Activated T-helper 1 cell treated with anti-CD3 and anti-CD28 coated beads, Interleukin-2, amount 50 U/mL, for 16 hours (primary cell): ENCODE measurements around the gene ACYP2.
A peak's percentile ranks its signal among the peaks of the same experiment; 100 is the strongest.
"Not testable (repeated sequence)": the region's sequence is repeated elsewhere in the genome, so short reads cannot be mapped to it uniquely, and the experiment has no call there.

Experiments
- DNase-seq, 2 donors: peaks; one replicate each; pipeline ENCODE4 v3.0.0-alpha.2; 2020; ENCODE audit warnings: low read depth in 1 of 2, low spot score in 1 of 2

The ACYP2 gene

GRCh38 chr2:54313147-54313546 lies 197.7 kb downstream of the ACYP2 start:
- no peak for DNase-seq

DNA sequence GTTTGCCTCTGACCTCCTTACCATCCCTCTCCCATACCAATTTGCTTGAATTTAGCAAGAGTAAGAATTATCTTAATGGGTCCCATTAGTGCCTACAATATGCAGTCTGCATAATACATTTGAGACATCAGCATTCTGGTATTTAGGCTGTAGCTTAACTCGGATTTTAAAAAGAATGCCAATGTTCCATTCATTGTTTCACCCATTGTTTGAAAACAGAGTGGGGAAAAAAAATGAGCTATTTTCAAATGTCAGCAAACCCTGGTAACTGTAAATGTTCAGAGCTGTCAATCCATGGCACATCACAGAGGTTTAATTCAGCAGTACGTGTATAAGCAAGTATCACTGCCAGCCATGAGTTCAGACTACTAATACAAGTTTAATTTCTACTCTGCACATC lies 202.6 kb downstream of the ACYP2 start:
- DNase-seq: no peak

DNA sequence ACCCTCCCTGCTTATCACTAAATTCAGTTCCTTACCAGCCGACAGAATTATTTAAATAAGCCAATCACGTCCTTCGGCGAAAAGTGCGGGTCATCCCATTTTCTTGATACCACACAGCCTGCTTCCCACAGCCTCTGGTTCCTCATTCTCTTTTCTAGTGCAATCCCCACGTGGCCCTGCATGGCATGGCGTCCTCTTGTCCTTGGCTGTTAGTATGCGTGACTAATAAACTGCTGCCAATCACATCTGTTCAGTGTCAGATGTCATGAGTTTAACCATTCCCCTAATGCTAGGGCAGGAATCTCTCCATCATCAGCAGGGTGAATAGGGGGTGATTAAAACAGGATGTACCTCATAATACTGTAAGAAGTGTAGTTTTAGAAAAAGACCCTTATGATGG lies 203.4 kb downstream of the ACYP2 start:
- no peak for DNase-seq

- no peak for DNase-seq
Measured at GRCh38 chr2:54321047-54321446, 205.6 kb downstream of the ACYP2 start.

DNA sequence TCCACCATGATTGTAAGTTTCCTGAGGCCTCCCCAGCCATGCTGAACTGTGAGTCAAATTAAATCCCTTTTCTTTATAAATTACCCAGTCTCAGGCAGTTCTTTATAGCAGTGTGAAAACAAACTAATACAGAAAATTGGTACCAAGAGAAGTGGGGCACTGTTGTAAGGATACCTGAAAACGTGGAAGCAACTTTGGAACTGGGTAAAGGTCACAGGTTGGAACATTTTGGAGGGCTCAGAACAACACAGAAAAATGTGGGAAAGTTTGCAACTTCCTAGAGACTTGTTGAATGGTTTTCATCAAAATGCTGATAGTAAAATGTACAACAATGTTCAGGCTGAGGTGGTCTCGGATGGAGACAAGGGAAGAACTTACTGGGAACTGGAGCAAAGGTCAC lies 209.1 kb downstream of the ACYP2 start:
- DNase-seq: not testable (repeated sequence)

GRCh38 chr2:54325148-54325547 lies 209.7 kb downstream of the ACYP2 start:
- DNase-seq: no peak

DNA sequence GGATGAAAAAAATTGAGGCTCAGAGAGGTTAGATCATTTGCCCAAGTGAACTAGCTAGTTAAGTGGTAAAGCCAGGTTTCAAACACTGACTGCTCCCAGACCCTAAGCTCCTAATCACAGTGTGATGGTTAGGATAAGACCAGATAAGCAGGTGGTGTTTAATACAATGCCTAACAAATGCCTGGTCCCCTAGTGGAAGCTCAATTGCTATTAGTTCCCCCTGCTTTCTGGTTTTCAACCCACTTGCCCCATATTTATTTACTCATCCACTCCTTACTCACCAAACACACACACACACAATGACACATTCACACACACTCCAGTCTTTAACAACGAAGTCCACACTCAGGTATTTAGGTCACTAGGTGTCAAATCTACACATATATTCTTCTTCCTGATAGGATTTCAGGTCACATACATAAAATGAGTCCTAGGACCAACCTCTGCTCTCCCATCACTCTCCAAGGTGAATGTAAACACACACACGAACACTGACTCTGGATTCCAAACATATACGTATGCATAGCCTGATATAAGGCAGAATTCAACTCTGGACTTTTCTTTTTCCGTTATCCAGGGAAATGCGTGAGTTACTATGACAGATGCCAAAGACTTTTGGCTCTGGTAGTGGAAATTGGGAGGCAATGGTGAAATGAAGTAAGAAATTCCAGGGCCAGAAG lies 214.2 kb downstream of the ACYP2 start:
- no peak for DNase-seq

DNA sequence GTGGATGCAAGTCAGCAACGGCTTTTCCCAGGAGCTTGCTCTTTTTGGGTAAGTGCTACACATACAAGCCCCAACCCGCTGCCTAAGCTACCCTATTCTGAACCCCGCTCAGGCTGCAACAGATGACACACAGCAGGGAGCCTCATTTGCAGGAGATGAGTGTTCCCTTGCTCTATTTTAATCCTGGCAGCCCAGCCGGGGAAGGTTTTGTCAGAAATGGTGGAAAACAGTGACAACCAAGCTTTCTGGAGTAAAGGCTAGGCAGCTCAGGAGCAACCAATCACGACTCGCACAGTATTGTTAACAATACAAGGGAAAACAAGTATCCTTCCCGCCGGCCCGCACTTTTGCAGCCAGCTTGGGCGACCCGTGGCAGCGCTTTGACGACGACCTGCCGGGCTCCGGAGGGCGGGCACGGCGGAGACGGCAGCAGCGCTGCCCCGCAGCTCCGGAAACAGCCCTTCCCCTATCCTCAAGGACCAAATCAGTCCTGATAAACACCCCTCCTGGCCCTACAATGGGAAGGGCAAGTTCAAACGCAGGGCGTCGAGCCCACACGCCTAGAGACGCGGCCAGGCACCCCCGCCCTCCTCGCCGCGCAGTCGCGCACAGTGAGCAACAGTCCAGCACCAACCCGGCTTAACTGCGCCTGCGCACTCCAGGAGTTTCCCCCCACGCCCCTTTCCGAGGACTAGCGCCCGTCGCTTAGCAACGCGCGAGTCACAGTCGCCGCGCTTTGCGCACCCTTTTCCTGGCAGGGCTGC lies 214.9 kb downstream of the ACYP2 start:
- peak; percentile 66 to 77 for DNase-seq

- no peak for DNase-seq
Measured at GRCh38 chr2:54330926-54331835, 215.8 kb downstream of the ACYP2 start.

GRCh38 chr2:54332386-54332785 lies 217.0 kb downstream of the ACYP2 start:
- DNase-seq: no peak

DNA sequence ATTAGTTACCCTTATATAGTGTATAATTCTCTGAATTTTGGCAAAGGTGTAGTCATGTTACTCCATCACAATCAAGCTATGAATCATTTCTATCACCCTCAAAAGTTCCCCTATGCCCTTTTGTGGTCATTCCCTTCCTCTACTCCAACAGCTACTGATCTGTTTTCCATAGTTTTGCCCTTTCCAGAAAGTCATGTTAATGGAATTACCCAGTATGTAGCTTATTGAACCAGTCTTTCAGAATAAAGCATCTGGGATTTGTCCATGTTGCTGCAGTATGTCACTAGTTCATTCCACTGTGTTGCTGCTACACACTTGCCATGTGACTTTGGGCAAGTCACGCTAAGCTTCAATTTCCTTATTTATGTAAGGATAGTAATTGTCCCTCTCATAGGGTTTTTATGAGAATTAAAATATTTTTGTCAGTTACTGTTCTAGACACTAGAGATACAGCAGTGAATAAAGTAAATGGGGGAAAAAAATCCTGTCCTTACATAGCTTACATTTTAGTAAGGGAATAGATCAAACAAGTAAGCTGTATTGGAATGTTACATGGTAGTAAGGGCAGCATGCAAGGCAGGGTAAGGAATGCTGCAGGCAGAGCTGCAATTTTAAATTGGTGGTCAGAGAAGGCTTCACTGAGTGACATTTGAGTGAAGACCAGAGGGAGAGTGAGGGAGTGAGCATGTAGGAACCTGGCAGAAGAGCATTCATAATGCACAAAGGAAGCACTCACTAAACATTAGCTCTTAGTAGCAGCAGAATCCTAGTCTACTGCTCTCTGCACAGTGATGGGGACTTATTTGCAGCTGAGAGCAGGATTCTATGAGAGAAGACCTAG lies 220.9 kb downstream of the ACYP2 start:
- DNase-seq: no peak

DNA sequence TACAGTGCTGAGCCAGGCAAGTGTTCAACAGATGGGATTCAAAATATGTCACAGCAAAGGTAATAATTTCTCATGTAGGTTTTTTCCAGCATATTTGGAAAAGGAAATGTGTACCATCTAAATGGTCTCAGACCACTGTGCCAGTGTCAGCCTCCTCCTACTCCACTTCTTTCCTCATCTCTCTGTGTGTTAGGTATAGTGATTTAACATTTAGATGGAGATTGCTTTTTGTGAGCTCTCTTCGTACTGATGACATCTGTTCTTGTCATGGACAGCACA lies 221.5 kb downstream of the ACYP2 start:
- DNase-seq: no peak

- DNase-seq: no peak
Measured at GRCh38 chr2:54341656-54342055, 226.2 kb downstream of the ACYP2 start.

- DNase-seq: no peak
Measured at GRCh38 chr2:54342603-54343002, 227.2 kb downstream of the ACYP2 start.

- no peak for DNase-seq
Measured at GRCh38 chr2:54347622-54348021, 232.2 kb downstream of the ACYP2 start.

- DNase-seq: no peak
Measured at GRCh38 chr2:54348646-54349045, 233.2 kb downstream of the ACYP2 start.

DNA sequence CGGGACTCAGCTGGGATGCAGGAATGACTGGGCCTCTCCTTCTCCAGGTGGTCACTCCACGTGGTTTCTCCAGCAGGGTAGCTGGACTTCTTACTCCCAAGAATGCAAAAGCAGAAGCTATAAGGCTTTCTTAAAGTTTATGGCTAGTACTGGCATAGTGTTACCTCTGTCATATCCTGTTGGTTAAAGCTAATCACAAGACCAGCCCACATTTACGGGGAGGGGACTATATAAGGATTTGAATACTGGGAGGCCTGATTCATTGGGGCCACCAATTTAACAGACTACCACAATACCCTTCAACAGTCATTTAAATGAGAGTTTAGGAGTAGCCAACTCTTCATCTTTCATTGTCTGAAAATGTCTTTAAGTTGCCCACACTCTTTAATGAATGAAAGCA lies 235.0 kb downstream of the ACYP2 start:
- no peak for DNase-seq

DNA sequence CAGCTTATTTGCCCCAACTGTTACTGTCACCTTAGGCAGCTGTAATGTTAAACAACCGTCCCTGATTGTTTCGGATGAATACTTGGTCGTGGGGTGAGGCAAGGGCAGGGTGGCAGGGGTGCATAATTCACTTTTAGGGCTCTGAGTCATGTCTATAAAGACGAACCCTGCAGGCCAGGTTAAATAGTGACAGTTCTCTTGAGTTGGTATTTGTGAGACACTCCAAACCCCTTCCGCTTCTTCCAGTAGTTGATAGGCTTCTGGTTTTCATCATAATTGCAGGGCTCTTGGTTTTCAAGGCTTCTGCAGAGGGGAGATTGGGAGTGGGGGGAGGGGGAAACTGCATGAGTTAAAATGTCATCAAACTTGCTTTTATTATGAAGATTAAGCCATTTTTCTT lies 237.8 kb downstream of the ACYP2 start:
- no peak for DNase-seq
